Endothelial cell of umbilical vein (primary cell): ENCODE results near the gene EVC. TPM values are rescaled to one million over a fixed set of nuclear protein-coding genes. Genes with fewer than 3 reads are reported as not detected.

Experiments
- BruUV-seq: library from RNA; stranded (reverse); fragments of 400-500 nt; replicated peaks from 2 replicates; lab custom pipeline; 2021; lab: Mats Ljungman, UMichigan
- CTCF ChIA-PET: fragments of 300-600, 350-600 bp; sonication (Branson Sonifier 250); formaldehyde crosslinking; loops from one replicate; lab custom pipeline; 2021; ENCODE audit warnings: antibody characterized with exemption, inconsistent platforms; lab: Charles Lee
- POLR2A ChIA-PET: fragments of 300-600, 350-600 bp; sonication (Branson Sonifier 250); formaldehyde crosslinking; loops from one replicate; lab custom pipeline; 2021; ENCODE audit warnings: antibody characterized with exemption, inconsistent platforms; lab: Charles Lee
- DNase-seq: peaks from one replicate; pipeline ENCODE4 v3.0.0-alpha.2; 2011; ENCODE audit warnings: low read depth, low spot score
- FAIRE-seq: peaks from 2 replicates; lab custom pipeline; 2011; peaks lifted over from hg19 to GRCh38; lab: Jason Lieb, UNC
- H2AFZ ChIP-seq: 2 replicates; pipeline ENCODE4 v1.6.0; 2012; ENCODE audit warnings: low read depth, low read length, control low read depth, inconsistent platforms
- H3K27ac ChIP-seq: 2 replicates; pipeline ENCODE4 v1.5.1; 2011; ENCODE audit warnings: low read depth, mild to moderate bottlenecking, control low read depth, low read length, moderate library complexity; ENCODE audit not compliant: insufficient read depth
- H3K27me3 ChIP-seq, 2 experiments: 2 replicates each; pipeline versions ENCODE4 v1.6.0 to v1.6.1; 2011; ENCODE audit warnings: low read length in 2 of 2, mixed read lengths in 1 of 2; ENCODE audit not compliant: control insufficient read depth in 2 of 2, insufficient read depth in 2 of 2
- H3K36me3 ChIP-seq, 2 experiments: 2 replicates in 1 of 2; 3 replicates in 1 of 2; pipeline ENCODE4 v1.5.1; 2011; ENCODE audit warnings: low read length in 2 of 2, mild to moderate bottlenecking in 1 of 2, moderate library complexity in 1 of 2; ENCODE audit not compliant: control insufficient read depth in 2 of 2, insufficient read depth in 2 of 2; ENCODE audit errors: extremely low read depth in 1 of 2
- H3K4me1 ChIP-seq: 3 replicates; pipeline ENCODE4 v1.5.1; 2011; ENCODE audit warnings: mild to moderate bottlenecking, low read length; ENCODE audit not compliant: control insufficient read depth, insufficient read depth; ENCODE audit errors: extremely low read depth
- H3K4me2 ChIP-seq: 2 replicates; pipeline ENCODE4 v1.6.1; 2011; ENCODE audit warnings: low read length, control low read depth, mixed read lengths; ENCODE audit not compliant: insufficient read depth
- H3K4me3 ChIP-seq, 3 experiments: fragments of 200-600 bp in 1 of 3; sonication (generic), shearing (Covaris generic) in 1 of 3; replicated peaks in 1 of 3; 2 replicates each; pipeline ENCODE4 v1.5.1; 2011 to 2016; ENCODE audit warnings: control low read depth in 3 of 3, low read length in 3 of 3, mild to moderate bottlenecking in 2 of 3, inconsistent platforms in 1 of 3, low read depth in 1 of 3, moderate library complexity in 1 of 3; ENCODE audit not compliant: insufficient read depth in 1 of 3
- H3K79me2 ChIP-seq: 2 replicates; pipeline ENCODE4 v1.6.0; 2012; ENCODE audit warnings: low read length, inconsistent platforms; ENCODE audit not compliant: control insufficient read depth, insufficient read depth
- H3K9ac ChIP-seq: replicated peaks from 2 replicates; pipeline ENCODE3; 2011; ENCODE audit warnings: low read length, control low read depth; ENCODE audit not compliant: insufficient read depth; ENCODE audit errors: extremely low read depth
- H3K9me1 ChIP-seq: replicated peaks from 3 replicates; pipeline ENCODE4 v1.6.0; 2011; ENCODE audit warnings: mild to moderate bottlenecking, low read length; ENCODE audit not compliant: control insufficient read depth, insufficient read depth; ENCODE audit errors: extremely low read depth
- H3K9me3 ChIP-seq: replicated peaks from 2 replicates; pipeline ENCODE4 v1.5.1; 2012; ENCODE audit warnings: low read length, inconsistent platforms; ENCODE audit not compliant: control insufficient read depth, insufficient read depth
- H4K20me1 ChIP-seq: replicated peaks from 2 replicates; pipeline ENCODE3; 2011; ENCODE audit warnings: mild to moderate bottlenecking, low read length; ENCODE audit not compliant: control insufficient read depth, insufficient read depth; ENCODE audit errors: extremely low read depth
- CTCF ChIP-seq, 2 donors: IDR thresholded peaks; 1 replicate in 1 of 2; 2 replicates in 1 of 2; pipeline ENCODE4 v1.5.1; 2011; ENCODE audit warnings: low read length in 2 of 2, mild to moderate bottlenecking in 2 of 2, moderate library complexity in 2 of 2, control low read depth in 1 of 2, inconsistent platforms in 1 of 2, low read depth in 1 of 2; ENCODE audit not compliant: insufficient read depth in 1 of 2; ENCODE audit errors: extremely low read depth in 1 of 2
- EZH2 ChIP-seq: IDR thresholded peaks from 2 replicates; pipeline ENCODE4 v1.6.1; 2012; ENCODE audit warnings: borderline replicate concordance, low read depth, mild to moderate bottlenecking, moderate library complexity, low read length, inconsistent platforms; ENCODE audit not compliant: severe bottlenecking
- FOS ChIP-seq: IDR thresholded peaks from 2 replicates; pipeline ENCODE4 v1.6.1; 2011; ENCODE audit warnings: mild to moderate bottlenecking, low read length, moderate library complexity, borderline replicate concordance; ENCODE audit not compliant: insufficient read depth
- GATA2 ChIP-seq: IDR thresholded peaks from 2 replicates; pipeline ENCODE4 v1.7.0; 2011; ENCODE audit warnings: low read depth, mild to moderate bottlenecking, moderate library complexity, mixed read lengths, low read length; ENCODE audit not compliant: insufficient read length, insufficient read depth
- JUN ChIP-seq: IDR thresholded peaks from 2 replicates; pipeline ENCODE4 v1.6.1; 2011; ENCODE audit warnings: borderline replicate concordance, low read depth; ENCODE audit not compliant: insufficient read length, insufficient read depth
- MAX ChIP-seq: IDR thresholded peaks from 2 replicates; pipeline ENCODE4 v1.6.1; 2011; ENCODE audit not compliant: insufficient read depth, insufficient read length
- MYC ChIP-seq: IDR thresholded peaks from one replicate; pipeline ENCODE4 v1.6.1; 2011; ENCODE audit warnings: mild to moderate bottlenecking, low read depth, low read length
- POLR2A ChIP-seq: IDR thresholded peaks from 2 replicates; pipeline ENCODE4 v1.6.1; 2012; ENCODE audit warnings: low read depth, mild to moderate bottlenecking, control low read depth, low read length
- POLR2AphosphoS5 ChIP-seq: IDR thresholded peaks from 2 replicates; pipeline ENCODE4 v1.6.1; 2012; ENCODE audit warnings: low read depth, mild to moderate bottlenecking, control low read depth, low read length, moderate library complexity; ENCODE audit not compliant: insufficient read depth
- dilution Hi-C: fragments of 300-500 bp; cut with MboI; formaldehyde crosslinking; loops from one replicate; pipeline ENCODE4 v1.15.0; 2019; ENCODE audit warnings: low sequenced_read_pairs; ENCODE audit not compliant: extremely low pct_ligation_motif_present
- intact Hi-C: fragments of 100-400 bp; cut with micrococcal nuclease; formaldehyde crosslinking; loops from one replicate; pipeline ENCODE4 v1.10.0; 2022
- polyA plus RNA-seq, 4 experiments: library from polyadenylated mRNA; depleted of rRNA in 3 of 4; stranded (reverse) in 3 of 4; unstranded in 1 of 4; fragments of >200 nt; gene quantifications; 2 replicates each; pipeline versions ENCODE4 v1.2.1 to v1.2.3, GENCODE V29; 2011 to 2012; ENCODE audit warnings: missing spikeins in 1 of 4
- total RNA-seq: library from RNA; stranded (reverse); gene quantifications from 2 replicates; pipeline ENCODE4 v1.2.3, GENCODE V29; 2021

EVC gene
- total and polyA plus RNA-seq, 2 donors (not counting 3 experiments of a cell fraction or from before 2014, with no cell fraction given), result 6.3 to 31.6 TPM

GRCh38 chr4:5709207-5709575 is 1.8 kb upstream of the EVC start:
- intact Hi-C loops, result no loop called here

More at GRCh38 chr4:5709207-5709575, 1.8 kb upstream of the EVC start:
- POLR2A ChIA-PET, result no interaction called here
- FAIRE-seq, result no peak
- no peaks in the 10 kb centered on the region for H4K20me1 ChIP-seq
- BruUV-seq, result no TSS peak
- H3K4me2 ChIP-seq, result no peak overlapping the region
- no peak for DNase-seq
- H3K27me3 ChIP-seq, result no peaks in the 10 kb centered on the region
- no peak overlapping the region for H3K9ac ChIP-seq
- H3K4me1 ChIP-seq, result peaks cover 24% of the 10 kb centered on the region
- no peaks in the 10 kb centered on the region for H3K9me3 ChIP-seq
- dilution Hi-C loops, result no loop called here
- H3K4me3 ChIP-seq, result no peak overlapping the region
- no peak for TF ChIP-seq EZH2
- TF ChIP-seq MAX, result no peak
- no peak for TF ChIP-seq POLR2A
- no peak for TF ChIP-seq JUN
- no peak for TF ChIP-seq FOS
- TF ChIP-seq GATA2, result no peak
- TF ChIP-seq MYC, result no peak
- no peak for TF ChIP-seq CTCF (IDR thresholded peaks at IDR 0.05; ENCODE audit: extremely low read depth in 1 of 2, insufficient read depth in 1 of 2, low read depth in 1 of 2, low read length in 2 of 2)
- TF ChIP-seq POLR2AphosphoS5, result no peak
- H2AFZ ChIP-seq, result no peak overlapping the region
- no peaks in the 10 kb centered on the region for H3K9me1 ChIP-seq
- H3K79me2 ChIP-seq, result peaks cover 18% of the 10 kb centered on the region
- H3K27ac ChIP-seq, result no peak overlapping the region
- peaks cover 0 to 3% of the 10 kb centered on the region in 2 experiments for H3K36me3 ChIP-seq
- CTCF ChIA-PET, result interaction anchor here (0.8 to 2.8 kb wide), 3 partner anchors 43 to 77 kb away, joined by 3 to 9 read pairs (median 3); no protein-coding TSS in a partner anchor
